GM20431 (cell line): ENCODE data around the gene GRK1.

Experiments used
- in situ Hi-C: fragments of 300-500 bp; cut with MseI, MboI; formaldehyde crosslinking; loops from one replicate; pipeline ENCODE4 v1.15.0; 2020; ENCODE audit warnings: low sequenced_read_pairs; ENCODE audit not compliant: unreplicated experiment

The GRK1 gene

GRCh38 chr13:113647351-113648215, 19.4 kb upstream of the GRK1 start:
- in situ Hi-C loops = no loop called here

GRCh38 chr13:113648216-113648610, 18.8 kb upstream of the GRK1 start:
- in situ Hi-C loops = no loop called here

GRCh38 chr13:113649212-113649611, 17.8 kb upstream of the GRK1 start:
- in situ Hi-C loops = no loop called here

GRCh38 chr13:113650275-113650674, 16.7 kb upstream of the GRK1 start:
- in situ Hi-C loops = no loop called here

- in situ Hi-C loops = no loop called here
Observed at GRCh38 chr13:113650731-113651148, 16.3 kb upstream of the GRK1 start.

- in situ Hi-C loops = no loop called here
Observed at GRCh38 chr13:113651511-113652403, 15.3 kb upstream of the GRK1 start.

- in situ Hi-C loops = no loop called here
Observed at GRCh38 chr13:113652404-113653263, 14.4 kb upstream of the GRK1 start.

- in situ Hi-C loops = no loop called here
Observed at GRCh38 chr13:113653264-113654174, 13.5 kb upstream of the GRK1 start.

- in situ Hi-C loops = no loop called here
Observed at GRCh38 chr13:113654175-113654560, 12.9 kb upstream of the GRK1 start.

- in situ Hi-C loops = no loop called here
Observed at GRCh38 chr13:113654591-113655345, 12.3 kb upstream of the GRK1 start.

- in situ Hi-C loops = no loop called here
Observed at GRCh38 chr13:113655346-113656002, 11.5 kb upstream of the GRK1 start.

GRCh38 chr13:113656003-113656588, 10.9 kb upstream of the GRK1 start:
- in situ Hi-C loops = no loop called here

GRCh38 chr13:113656831-113657671, 10.0 kb upstream of the GRK1 start:
- in situ Hi-C loops = no loop called here

GRCh38 chr13:113657851-113658741, 8.9 kb upstream of the GRK1 start, which contains the start of gene ATP4B:
TSS of gene ATP4B (minus strand) at chr13:113658198. CDS start at chr13:113658144, 54 bp downstream.
- in situ Hi-C loops = no loop called here

- in situ Hi-C loops = no loop called here
Observed at GRCh38 chr13:113658836-113659235, 8.2 kb upstream of the GRK1 start.

GRCh38 chr13:113659337-113659736, 7.7 kb upstream of the GRK1 start:
- in situ Hi-C loops = no loop called here
